Measurements from ENCODE around the gene C20orf144.
"Not testable (repeated sequence)": the region's sequence is repeated elsewhere in the genome, so short reads cannot be mapped to it uniquely, and the experiment has no call there.

Gene C20orf144

GRCh38 chr20:33662172-33662571 lies at the start of gene C20orf144:
TSS of gene C20orf144 (plus strand) at chr20:33662327. CDS start at chr20:33662346, 19 bp downstream.
- no peak for ATAC-seq

DNA sequence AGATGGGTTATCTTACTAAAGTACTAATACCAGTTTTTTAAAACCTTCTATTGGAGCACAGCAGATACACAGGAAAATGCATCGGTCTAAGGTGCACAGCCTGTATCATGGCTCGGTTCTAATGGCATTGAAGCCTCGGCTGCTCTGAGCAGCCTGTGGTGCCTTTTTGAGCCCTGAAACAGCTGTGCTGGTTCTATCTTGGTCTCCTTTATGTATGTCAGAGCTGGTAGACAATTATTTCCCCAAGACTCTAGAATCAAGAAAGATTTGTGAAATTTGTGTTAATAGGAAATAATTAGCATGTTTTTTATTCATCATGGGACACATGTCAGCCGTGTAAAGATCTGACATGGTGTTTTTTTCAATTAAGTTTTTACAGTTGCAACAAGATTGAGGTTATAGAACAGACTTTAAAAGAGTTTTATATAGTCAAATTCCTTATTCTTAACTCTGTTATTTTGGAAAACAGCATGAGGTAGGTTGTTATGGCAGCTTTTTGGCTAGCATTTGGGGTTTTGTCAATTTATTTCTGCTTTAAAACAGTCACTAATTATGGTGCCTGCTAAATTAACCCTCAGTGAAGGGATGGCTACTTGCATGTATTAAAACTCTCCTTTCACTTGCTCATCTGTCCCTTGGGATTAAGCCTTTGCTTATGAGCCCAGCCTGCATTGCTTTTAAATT lies 40.3 kb upstream of the C20orf144 start:
- ATAC-seq: no peak

DNA sequence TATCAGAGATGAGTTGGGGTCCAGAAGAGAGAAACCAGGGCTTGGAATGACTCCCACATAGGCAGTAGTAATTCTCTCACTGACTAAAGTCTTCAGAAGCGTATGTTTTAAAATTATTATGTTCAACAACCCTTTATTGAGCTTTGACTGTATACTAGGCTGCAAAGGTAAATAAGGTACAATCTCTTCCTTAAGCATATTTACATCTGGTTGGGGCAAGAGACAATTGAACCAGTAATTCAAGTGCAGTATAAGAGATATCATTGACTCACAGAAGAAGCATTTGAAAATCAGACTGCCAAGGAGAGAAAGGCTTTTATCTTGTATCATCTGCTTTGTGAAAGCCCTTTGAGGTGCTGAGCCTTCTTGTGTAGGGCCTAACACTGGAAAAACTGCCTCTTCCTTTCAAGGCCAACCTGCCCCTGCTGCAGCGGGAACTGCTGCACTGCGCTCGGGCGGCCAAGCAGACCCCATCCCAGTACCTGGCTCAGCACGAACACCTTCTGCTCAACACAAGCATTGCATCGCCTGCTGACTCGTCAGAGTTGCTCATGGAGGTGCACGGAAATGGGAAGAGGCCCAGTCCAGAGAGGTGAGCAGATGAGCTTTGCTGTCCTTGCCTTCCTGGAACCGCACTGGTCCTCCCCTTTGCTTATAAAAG lies 39.3 kb upstream of the C20orf144 start:
- ATAC-seq: no peak

GRCh38 chr20:33624399-33624798 lies 37.7 kb upstream of the C20orf144 start:
- ATAC-seq: no peak

DNA sequence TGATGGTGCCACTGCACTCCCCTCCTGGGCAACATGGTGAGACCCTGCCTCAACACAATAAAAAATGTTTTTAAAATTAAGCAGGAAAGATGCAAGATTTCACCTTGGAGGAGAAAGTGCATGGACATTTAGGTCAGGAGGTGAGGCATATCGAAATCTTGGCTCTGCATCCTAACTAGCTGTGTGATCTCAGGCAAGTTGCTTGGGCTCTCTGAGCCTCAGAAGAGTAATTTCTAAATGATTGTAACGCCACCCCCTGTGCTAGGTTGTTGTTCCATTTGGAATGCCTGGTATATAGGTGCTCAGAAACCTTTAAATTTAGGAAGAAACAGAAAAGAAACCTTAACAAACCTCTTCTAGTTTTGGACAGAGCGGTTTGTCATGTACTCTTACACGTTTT lies 35.9 kb upstream of the C20orf144 start:
- ATAC-seq: no peak

DNA sequence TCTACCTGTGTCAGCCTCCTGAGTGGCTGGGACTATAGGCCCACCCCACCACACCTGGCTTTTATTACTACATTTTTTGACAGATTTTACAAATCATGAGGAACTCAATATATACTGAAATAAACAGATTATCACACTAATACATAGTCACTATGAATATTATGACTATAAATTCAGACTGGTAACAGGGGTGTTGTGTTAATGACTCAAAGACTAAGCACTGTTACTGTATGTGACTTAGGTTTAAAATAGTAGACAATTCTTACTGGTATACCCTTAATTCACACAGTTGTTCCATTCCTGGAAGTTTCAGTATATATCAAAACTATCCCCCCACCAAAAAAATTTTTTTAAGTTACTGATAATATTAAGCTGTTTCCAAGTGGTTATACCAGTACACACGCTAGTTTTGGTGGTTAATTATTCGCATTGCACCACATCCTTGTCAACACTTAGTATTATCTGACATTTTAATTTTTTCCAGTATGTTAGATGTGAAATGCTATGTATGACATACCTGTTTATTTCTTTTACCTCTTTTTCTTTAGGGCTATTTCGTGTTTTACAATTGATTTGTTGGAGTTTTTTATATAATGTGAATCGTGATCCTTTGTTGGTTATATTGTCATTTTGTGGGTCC lies 34.4 kb upstream of the C20orf144 start:
- ATAC-seq: peak; percentile 51 to 80

DNA sequence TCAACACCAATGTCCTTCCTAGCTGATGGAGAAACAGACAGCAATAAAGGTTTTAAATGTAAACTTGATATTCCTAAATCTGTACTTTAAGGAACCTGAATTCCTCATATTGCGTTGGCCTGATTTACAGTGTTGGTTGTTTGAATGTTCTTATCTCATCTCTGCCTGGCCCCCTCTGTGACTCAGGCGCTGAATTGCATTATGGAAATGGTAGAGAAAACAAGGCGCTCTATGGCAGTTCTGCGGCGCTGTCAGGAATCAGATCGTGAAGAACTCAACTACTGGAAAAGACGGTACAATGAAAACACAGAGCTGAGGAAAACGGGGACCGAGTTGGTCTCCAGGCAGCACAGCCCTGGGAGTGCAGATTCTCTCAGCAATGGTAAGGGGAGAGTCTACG lies 32.6 kb upstream of the C20orf144 start:
- no peak for ATAC-seq

GRCh38 chr20:33629979-33630378 lies 32.1 kb upstream of the C20orf144 start:
- ATAC-seq: no peak

DNA sequence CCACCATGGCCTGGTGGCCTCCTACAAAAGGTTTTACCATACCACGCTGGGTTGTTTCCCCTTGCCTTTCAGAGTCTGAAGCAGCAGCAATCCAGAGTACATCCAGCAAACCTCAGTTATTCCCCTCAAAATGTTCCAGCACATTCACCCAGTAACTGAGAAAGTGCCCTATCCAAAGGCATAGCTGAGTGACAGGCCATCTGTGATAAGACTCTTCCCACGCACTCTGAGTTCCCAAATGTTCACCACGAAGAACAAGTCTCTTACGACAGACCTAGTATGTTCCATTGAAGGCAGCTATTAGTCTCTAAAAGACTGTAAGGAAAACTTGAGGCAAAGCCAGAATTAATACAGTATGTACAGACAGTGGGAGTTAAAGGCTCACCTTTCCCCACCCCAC lies 31.6 kb upstream of the C20orf144 start:
- no peak for ATAC-seq

DNA sequence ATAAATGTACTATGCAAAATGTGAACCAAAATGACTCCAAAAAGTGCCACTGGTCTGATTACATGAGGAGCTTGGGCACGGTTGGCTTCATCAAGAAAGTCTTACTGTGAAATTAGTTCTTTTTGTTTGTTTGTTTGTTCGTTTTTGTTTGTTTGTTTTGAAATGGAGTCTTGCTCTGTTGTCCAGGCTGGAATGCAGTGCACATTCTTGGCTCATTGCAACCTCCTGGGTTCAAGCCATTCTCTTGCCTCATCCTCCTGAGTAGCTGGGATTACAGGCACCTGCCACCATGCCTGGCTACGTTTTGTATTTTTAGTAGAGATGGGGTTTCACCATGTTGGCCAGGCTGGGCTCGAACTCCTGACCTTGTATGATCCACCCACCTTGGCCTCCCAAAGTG lies 30.2 kb upstream of the C20orf144 start:
- ATAC-seq: not testable (repeated sequence)

- no peak for ATAC-seq
These were observed 26.8 kb upstream of the C20orf144 start for GRCh38 chr20:33635341-33635740.

GRCh38 chr20:33636776-33637175 lies 25.4 kb upstream of the C20orf144 start:
- no peak for ATAC-seq

DNA sequence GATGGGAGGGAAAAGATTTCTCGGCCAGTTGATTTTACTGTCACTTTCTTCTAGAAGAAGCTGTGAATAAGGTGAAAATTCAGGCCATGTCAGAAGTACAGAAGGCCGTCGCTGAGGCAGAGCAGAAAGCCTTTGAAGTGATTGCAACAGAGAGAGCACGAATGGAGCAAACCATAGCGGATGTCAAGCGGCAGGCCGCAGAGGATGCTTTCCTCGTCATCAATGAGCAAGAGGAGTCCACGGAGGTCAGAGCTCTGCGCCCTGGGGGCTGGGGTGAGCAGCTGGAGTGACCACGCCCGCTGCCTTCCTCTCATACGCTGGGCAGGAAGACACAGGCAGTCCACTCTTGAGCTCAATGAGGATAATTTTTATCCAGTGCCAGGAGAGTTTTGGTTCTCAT lies 21.8 kb upstream of the C20orf144 start:
- ATAC-seq: no peak

- ATAC-seq: no peak
These were observed 17.6 kb upstream of the C20orf144 start for GRCh38 chr20:33644313-33645071.

- no peak for ATAC-seq
These were observed 17.1 kb upstream of the C20orf144 start for GRCh38 chr20:33645072-33645358.

- ATAC-seq: no peak
These were observed 16.7 kb upstream of the C20orf144 start for GRCh38 chr20:33645396-33645795.

DNA sequence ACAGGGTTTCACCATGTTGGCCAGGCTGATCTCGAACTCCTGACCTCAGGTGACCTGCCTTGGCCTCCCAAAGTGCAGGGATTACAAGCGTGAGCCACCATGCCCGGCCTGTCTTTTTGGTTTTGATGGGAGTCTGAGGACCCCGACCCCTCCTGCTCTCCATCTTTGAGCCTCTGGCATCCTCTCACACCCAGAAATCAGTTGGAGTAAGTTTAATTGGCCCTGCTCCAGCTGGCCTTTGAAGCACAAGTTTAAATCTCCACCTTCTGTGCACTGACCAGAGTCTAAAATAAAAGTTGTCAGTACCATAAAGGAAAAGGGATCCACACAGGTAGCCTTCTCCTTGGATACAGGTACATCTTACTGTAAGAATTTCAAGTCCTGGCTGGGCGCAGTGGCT lies 15.9 kb upstream of the C20orf144 start:
- ATAC-seq: no peak

- not testable (repeated sequence) for ATAC-seq
These were observed 15.0 kb upstream of the C20orf144 start for GRCh38 chr20:33646959-33647602.

DNA sequence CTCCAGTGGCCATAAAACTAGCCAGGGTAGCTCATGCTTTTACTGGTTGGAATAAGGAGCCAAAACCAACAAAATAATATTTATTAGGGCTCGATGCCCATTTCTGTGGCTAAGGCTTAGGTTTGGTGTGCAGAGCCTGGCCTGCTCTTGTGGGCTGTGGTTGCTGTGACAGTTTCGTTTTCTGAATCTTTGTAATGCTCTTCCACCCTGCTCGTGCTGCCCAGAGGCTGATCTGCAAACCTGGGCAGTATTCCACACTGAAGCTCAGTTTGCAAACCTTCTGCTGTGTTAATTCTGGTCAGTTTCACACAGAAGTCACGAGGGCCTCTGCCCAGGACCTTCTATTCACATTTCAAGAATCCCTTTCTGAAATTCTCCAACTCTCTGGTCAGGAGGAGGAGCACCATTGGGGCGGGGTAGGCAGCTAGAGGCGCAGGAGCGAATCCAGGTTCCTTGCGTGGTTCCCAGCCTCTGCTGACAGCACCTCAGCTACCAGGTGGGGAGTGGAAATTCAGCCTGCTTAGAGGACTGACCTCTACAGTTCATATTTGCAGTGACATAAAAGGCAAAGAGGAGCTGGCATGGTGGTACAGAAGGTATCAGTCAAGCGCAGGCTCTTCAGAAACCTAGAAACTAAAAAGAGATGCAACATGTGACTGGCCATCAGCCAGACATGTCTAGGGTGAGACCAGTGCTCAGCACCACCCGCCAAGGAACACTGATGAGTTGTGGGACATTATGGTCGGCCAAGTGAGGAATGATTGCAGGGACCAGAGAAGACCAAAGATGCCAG lies 14.3 kb upstream of the C20orf144 start:
- ATAC-seq: peak in 1 of 2 donors; percentile 28

- ATAC-seq: peak in 1 of 2 donors; percentile 21
These were observed 13.6 kb upstream of the C20orf144 start for GRCh38 chr20:33648396-33649004.

DNA sequence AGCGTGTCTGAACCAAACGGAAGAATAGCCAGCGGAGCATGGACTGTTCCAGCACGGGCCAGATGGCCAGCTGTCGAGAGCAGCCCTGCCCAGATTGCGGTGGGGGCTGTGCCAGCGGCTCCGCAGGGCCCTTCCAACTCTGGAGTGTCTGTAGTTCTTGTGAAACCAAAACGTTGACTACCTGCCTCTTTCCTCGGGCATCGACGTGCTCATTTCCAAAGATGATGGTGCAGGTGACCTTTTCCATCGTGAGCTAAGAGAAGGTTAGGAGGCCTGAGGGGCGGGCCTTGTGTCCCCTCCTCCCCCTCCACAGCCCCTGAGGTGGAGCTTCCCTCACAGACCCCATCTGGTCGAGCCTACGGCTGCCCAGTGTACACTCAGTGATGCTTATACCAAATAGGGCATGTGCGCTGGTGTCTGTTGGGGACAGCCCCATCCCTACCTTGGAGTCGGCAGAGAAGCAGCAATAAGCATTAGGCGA lies 12.9 kb upstream of the C20orf144 start:
- ATAC-seq: no peak
